Measurements from ENCODE around the gene CCND2.

CCND2 gene

DNA sequence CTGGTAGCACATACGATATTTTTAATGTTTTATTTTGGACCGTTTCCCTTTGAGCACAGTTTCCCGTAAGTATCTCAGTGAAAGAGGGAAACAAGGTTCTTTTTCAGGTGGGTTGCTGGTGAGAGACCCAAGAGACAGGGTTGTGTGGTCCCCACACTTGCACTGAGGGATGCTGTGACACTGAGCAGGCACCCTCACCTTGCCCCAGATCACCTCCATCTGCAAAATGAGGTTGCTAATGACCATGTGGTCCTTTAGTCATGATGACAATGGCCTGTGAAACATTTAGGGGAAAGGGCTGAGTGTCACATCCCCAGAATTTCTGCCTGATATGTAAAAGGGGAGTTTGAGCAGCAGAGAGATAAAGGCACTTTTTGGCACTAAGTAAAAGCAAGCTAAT lies 4.3 kb downstream of the CCND2 start:
- DNase-seq, result no peak

DNA sequence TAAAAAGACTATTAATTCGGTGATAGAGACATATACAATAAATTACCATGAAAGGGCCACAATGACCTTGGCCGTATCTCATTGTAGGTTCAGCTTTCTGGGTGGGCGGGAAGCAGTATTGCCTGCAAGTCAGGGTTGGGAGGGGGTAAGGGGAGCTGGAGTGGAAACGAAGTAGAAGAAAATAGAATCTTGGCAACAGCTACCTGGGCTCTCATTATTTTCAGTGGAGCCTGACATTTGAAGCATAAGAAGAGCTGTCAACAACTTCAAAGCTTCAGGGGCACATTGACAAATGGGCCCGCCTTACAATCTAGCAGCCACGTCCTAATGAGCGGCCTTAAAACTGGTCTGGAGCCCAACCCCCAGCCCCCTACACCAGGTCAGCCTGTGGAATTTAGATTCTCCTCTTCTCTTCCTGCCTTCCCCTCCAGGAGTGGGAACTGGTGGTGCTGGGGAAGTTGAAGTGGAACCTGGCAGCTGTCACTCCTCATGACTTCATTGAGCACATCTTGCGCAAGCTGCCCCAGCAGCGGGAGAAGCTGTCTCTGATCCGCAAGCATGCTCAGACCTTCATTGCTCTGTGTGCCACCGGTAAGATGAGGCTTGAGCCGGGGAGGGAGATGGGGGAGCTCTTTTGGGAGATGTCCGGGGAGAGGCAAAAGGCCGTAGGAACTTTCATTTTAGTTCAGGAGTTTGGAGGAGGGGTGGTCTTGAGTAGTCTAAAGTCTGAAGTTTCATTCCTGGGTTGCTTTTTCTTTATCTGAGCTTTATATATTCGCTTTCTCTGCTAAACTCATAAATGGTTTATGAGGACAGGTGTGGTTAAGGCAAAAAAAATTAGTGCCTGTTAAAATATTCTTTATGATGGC lies 5.0 kb downstream of the CCND2 start:
- no peak for DNase-seq

DNA sequence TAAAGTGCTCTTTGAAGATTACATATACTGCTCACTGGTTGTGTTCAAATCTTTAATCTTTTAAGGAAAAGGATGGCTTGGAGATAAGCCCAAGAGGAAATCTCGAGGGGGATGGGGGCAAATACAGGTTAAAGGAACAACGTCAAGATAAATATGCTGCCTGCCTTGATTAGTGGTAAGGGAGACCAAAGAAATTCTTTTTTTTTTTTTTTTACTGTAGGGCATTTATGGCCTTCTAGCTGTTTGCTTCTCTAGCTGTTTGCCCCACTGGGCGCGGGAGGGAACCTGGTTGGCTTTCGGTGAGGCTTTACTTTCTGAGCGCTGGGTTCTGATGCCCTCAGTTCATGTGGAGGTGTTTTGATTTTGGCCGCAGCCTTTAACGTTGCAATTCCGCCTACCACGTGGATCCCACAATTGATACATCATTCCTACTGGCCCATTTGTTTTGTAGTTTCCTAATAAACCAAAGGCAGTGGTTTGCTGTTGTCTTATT lies 5.7 kb downstream of the CCND2 start:
- DNase-seq, result no peak

- DNase-seq, result no peak
Measured at GRCh38 chr12:4280351-4281163, 7.0 kb downstream of the CCND2 start.

DNA sequence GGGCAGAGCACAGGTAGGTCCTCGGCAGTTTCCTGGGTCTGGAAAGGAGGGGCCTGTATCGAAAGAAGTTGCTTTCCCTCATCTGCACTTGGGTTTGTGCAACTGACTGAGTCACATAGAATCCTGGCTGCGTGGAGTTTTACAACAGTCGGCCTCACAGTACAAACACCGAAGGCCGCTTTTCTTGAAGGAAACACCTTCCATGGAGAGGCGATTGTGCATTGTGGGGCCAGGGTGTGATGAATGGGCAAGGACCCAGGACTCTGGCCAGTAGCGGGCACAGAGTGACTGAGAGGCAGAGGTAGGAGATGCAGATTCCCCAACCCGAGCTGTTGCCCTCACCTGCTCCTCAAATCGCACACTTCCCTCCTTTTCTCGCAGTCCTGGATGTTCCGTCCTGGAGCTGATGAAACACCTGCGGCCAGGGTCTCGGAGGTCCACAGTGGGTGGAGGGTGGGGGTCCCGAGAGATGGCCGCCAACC lies 7.7 kb downstream of the CCND2 start:
- no peak for DNase-seq

- DNase-seq, result no peak
Measured at GRCh38 chr12:4282103-4282891, 8.7 kb downstream of the CCND2 start.

DNA sequence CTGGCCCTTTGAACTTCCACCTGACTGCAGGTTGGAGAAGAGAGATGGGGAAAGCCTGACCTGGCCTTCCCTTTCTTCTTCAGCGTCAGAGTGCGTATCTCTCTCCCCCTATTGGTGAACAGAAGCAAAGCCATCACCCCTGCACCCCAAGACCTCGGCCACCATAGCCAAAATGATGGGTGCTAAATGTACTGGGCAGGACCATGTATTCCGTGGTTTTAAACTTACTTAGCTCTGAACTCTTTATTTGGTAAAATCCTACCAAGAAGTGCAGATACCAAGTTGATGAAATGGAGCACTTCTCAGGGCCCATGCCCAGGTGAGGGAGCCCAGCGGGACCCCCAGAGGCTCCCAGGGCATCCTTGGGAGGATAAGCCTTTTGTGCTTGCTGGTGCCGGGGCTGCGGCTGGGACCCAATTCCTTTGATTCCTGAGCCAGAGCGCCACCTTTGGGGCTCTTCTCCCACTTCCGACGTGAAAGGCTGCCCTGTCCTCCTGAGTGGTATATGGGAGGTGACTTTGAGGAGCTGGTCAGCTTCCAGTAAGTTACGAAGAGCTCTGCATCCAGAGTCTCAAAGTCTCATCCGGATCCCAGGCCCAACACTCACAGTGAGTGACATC lies 9.4 kb downstream of the CCND2 start:
- DNase-seq, result no peak

DNA sequence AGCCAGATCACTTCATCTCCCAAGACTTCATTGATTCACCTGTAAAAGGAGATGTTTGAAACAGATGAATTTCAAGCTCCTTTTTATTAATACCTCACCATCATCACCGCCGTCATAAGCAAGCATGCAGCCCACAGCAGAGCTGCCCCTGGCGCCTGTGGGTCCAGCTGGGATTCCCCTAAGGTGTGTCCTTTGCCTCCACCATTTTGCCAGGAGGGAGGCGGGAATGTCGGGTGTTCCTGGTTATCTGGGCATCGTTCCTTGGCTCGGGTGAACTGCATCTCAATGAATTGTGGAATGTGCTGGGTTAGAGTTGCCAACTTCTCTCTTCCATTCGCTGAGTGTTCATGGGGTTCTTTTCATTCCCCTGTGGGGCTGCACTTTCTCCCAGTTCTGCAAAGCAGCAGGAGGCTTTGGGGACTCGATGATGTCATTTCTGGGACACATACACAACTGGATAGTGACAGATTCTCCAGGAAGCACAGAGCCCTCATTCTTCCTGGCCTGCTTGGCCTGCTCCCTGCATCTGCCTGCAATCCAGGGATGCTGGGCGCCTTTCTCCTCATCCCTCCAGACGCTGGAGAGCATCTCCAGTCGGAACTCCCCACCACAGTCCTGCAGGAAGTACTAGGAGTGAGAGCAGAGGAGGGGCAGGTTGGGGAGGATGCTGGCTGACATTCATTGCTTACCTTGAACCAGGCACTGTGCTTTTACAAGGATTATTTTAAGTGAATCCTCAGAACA lies 10.1 kb downstream of the CCND2 start:
- no peak for DNase-seq

DNA sequence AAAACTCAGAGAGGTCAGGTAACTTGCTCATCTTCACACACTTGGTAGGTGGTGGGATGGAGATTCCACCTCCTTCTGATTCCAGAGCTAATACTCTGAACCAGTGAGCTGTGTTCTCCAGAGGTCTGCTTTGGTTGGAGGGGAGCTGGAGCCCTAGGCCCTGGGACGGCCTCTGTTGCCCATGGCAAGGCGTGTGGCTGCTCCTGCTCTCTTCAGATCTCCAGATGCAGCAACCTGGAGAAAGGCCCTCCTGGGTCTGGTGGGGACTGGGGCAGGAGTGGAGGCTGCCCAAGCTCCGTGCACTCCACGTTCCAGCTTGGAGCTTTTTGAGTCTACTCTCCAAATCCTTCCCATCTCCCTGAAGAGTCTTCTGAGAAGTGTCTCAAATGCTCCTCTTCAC lies 10.7 kb downstream of the CCND2 start:
- DNase-seq, result no peak

DNA sequence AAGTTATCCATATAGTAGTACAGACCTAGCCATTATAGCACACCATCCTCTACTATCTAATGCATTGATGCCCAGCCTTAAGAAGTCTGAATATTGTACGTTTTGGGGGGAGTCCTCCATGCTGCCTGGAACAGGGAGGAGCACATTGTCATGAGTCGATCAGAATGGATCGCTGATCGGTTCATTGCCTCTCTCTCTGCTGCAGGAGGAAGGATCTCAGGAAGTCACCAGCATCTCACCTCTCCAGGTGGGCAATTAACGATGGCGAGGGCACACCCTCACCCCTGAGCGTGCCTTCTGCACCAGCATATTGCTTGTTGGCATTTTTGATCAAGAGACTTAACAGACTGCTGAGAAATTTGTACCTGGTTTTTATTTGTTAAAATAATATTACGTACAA lies 11.5 kb downstream of the CCND2 start:
- DNase-seq, result no peak

GRCh38 chr12:4286228-4286627 lies 12.7 kb downstream of the CCND2 start:
- no peak for DNase-seq

DNA sequence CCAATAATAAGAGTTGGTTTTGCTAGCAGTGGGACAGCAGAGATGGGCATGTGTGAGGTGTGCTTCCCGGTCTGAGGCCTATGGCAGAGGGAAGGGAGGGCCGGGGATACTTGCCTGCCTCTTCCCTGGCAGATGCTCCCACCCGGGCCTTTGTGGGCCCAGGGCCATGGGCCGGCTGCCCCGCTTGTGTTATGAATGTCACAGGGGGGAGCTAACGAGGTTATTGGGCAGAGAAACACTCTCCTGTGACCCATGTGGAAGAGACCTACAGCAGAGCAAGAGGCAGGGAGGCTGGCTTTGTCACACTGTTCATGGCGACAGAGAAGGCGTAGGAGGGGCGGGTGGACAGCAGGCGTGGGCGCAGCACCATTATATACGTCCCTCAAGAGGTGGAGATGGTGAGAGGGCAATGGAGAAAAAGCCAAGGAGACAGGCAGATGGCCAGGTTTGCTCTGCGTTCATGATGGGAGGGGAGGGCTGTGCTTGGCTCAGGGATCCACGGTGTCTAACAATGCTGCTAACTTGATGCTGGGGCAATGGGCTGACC lies 13.3 kb downstream of the CCND2 start:
- DNase-seq, result no peak

- no peak for DNase-seq
Measured at GRCh38 chr12:4287325-4288211, 14.0 kb downstream of the CCND2 start.

- no peak for DNase-seq
Measured at GRCh38 chr12:4288296-4289131, 15.0 kb downstream of the CCND2 start.

DNA sequence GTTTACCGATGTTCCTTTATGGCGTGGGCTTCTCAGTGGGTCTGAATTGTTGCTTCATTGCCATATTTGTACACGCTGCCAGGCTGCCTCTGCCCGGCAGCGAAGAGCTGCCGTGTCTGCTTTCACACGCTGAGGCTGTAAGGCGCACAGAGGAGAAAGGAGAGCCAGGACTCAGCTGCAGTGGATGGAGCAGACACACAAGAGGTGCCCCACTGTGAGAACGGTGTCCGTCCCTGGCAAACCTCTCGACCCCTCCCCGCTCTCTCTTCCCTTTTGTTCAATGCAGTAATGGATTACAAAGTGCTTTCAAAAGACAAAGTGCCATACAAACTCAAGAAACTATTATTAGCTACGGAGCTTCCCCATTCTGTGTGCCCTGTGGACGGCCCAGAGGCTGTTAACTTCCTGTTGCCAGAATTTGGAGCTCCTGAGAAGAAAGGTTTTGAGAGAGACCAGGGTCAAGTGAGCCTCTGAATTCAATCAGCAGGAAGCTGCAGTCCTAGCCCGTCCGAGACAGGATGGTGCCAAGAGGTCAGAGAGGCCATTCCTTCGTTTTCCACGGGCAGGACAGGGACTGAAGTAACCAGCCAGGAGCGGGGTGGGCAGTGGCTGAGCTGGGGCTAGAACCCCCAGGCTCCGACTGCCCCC lies 15.8 kb downstream of the CCND2 start:
- DNase-seq, result no peak

GRCh38 chr12:4289998-4290790 lies 16.6 kb downstream of the CCND2 start:
- no peak for DNase-seq

- no peak for DNase-seq
Measured at GRCh38 chr12:4292341-4293073, 18.9 kb downstream of the CCND2 start.
